ENCODE measurements around the gene NACC2.

DNA sequence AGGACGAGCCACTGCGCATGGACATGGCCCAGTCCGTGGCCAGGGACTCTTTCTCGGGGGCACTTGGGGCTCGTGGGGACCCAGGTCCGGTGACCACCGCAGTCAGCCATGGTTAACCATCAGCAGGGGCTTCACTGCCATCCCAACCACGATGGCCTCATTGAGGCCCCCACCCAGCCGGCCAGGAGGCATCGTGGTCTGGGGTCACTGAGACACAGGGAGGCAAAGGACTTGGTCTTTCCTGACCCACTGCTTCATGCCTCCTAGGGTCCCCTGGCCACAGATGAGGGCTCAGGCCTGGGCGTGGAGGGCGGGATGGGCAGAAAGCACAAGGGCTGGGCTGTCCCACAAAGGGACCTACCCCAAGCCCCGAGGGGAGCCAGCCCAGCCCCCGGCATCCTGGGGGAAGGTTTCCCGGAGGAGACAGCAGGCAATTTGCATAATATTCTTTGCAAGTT lies 6.6 kb downstream of the NACC2 start:
- TF ChIP-seq JUND (IDR thresholded peaks at IDR 0.05; ENCODE audit: low read length) (no peak), RNF2 (IDR thresholded peaks at IDR 0.05; ENCODE audit: borderline replicate concordance, low read depth, low read length, missing control alignments, poor library complexity, severe bottlenecking) (no peak), CTCF (IDR thresholded peaks at IDR 0.05; ENCODE audit: control extremely low read depth in 1 of 3, insufficient read depth in 1 of 3, low read depth in 1 of 3, low read length in 3 of 3) (no peak), SIX5 (IDR thresholded peaks at IDR 0.05; ENCODE audit: low read depth, low read length) (no peak), YY1 (IDR thresholded peaks at IDR 0.05; ENCODE audit: low read depth, low read length) (no peak), POLR2AphosphoS5 (IDR thresholded peaks at IDR 0.05; ENCODE audit: low read depth, low read length) (no peak), JUN (IDR thresholded peaks at IDR 0.05; ENCODE audit: low read depth, low read length) (no peak), RAD21 (IDR thresholded peaks at IDR 0.05 in 1 of 2, conservative IDR thresholded peaks at IDR 0.05 in 1 of 2; ENCODE audit: low read depth in 2 of 2, low read length in 2 of 2) (no peak), ZNF274 (IDR thresholded peaks at IDR 0.05; ENCODE audit: borderline replicate concordance, extremely low read depth, low read length) (no peak), EP300 (IDR thresholded peaks at IDR 0.05; ENCODE audit: borderline replicate concordance in 1 of 2, low read depth in 2 of 2, low read length in 2 of 2) (no peak), BACH1 (IDR thresholded peaks at IDR 0.05; ENCODE audit: low read length) (no peak), POLR2A (IDR thresholded peaks at IDR 0.05; ENCODE audit: control extremely low read depth in 1 of 2, low read depth in 2 of 2, low read length in 2 of 2) (no peak)
